Neural cell (in vitro differentiated cells): Measurements from ENCODE around the gene CROCC. TPM values are rescaled to one million over a fixed set of nuclear protein-coding genes. Genes with fewer than 3 reads are reported as not detected.

Source experiments
- H2AFZ ChIP-seq: fragments of 200-600, 300-800 bp; sonication (generic), shearing (Covaris generic); 2 replicates; pipeline ENCODE4 v1.6.0; 2014; ENCODE audit warnings: low read depth, mild to moderate bottlenecking, antibody characterized with exemption, low read length, moderate library complexity
- H3F3A ChIP-seq: fragments of 200-600 bp; shearing (Covaris generic); 2 replicates; pipeline ENCODE4 v1.6.1; 2016; ENCODE audit warnings: mild to moderate bottlenecking, moderate library complexity, mixed read lengths, antibody characterized with exemption, low read length; ENCODE audit not compliant: insufficient read depth, poor library complexity, severe bottlenecking
- H3K27ac ChIP-seq: fragments of 200-600, 300-800 bp; sonication (generic), shearing (Covaris generic); 2 replicates; pipeline ENCODE4 v1.5.1; 2014; ENCODE audit warnings: mild to moderate bottlenecking, low read length, moderate library complexity
- H3K27me3 ChIP-seq: fragments of 300-800, 200-600 bp; sonication (generic), shearing (Covaris generic); 2 replicates; pipeline ENCODE4 v1.6.0; 2014; ENCODE audit warnings: mild to moderate bottlenecking, low read depth, low read length, moderate library complexity; ENCODE audit not compliant: insufficient read depth
- H3K36me3 ChIP-seq: fragments of 300-800, 200-600 bp; sonication (generic), shearing (Covaris generic); 2 replicates; pipeline ENCODE4 v1.5.1; 2014; ENCODE audit warnings: mild to moderate bottlenecking, antibody characterized with exemption, low read length, moderate library complexity; ENCODE audit not compliant: insufficient read depth
- H3K4me2 ChIP-seq: fragments of 300-800, 200-600 bp; sonication (generic), shearing (Covaris generic); 2 replicates; pipeline ENCODE4 v1.6.0; 2014; ENCODE audit warnings: mild to moderate bottlenecking, low read length
- H3K4me3 ChIP-seq: fragments of 300-800, 200-600 bp; sonication (generic), shearing (Covaris generic); 2 replicates; pipeline ENCODE4 v1.5.1; 2014; ENCODE audit warnings: mild to moderate bottlenecking, low read length, moderate library complexity
- H3K79me2 ChIP-seq: fragments of 200-600 bp; shearing (Covaris generic); replicated peaks from 2 replicates; pipeline ENCODE4 v1.6.0; 2014; ENCODE audit warnings: mild to moderate bottlenecking, low read length, moderate library complexity; ENCODE audit not compliant: insufficient read depth
- H3K9ac ChIP-seq: fragments of 300-800, 200-600 bp; sonication (generic), shearing (Covaris generic); 2 replicates; pipeline ENCODE4 v1.6.1; 2016; ENCODE audit warnings: mild to moderate bottlenecking, low read length, mixed read lengths
- H3K9me2 ChIP-seq: fragments of 200-600 bp; shearing (Covaris generic); 2 replicates; pipeline ENCODE4 v1.6.1; 2016; ENCODE audit warnings: mild to moderate bottlenecking, low read length, mixed read lengths; ENCODE audit not compliant: insufficient read depth
- H3K9me3 ChIP-seq: fragments of 200-600, 300-800 bp; sonication (generic), shearing (Covaris generic); 2 replicates; pipeline ENCODE4 v1.6.1; 2016; ENCODE audit warnings: mild to moderate bottlenecking, mixed run types, low read length, moderate library complexity, mixed read lengths
- H4K20me1 ChIP-seq: fragments of 200-600 bp; shearing (Covaris generic); 2 replicates; pipeline ENCODE4 v1.6.1; 2016; ENCODE audit warnings: mild to moderate bottlenecking, mixed run types; ENCODE audit not compliant: insufficient read depth
- CTCF ChIP-seq: fragments of 450-650 bp; IDR thresholded peaks from 2 replicates; pipeline ENCODE4 v1.5.1; 2014; ENCODE audit warnings: antibody characterized with exemption, mild to moderate bottlenecking, moderate library complexity; ENCODE audit not compliant: poor library complexity, severe bottlenecking
- EP300 ChIP-seq: fragments of 450-650 bp; conservative IDR thresholded peaks from 2 replicates; pipeline ENCODE4 v1.6.1; 2014; ENCODE audit warnings: antibody characterized with exemption, mild to moderate bottlenecking, moderate library complexity; ENCODE audit not compliant: poor library complexity, severe bottlenecking
- EZH2 ChIP-seq: fragments of 200-600, 300-800 bp; shearing (Covaris generic), sonication (generic); IDR thresholded peaks from 2 replicates; pipeline ENCODE4 v1.6.1; 2014; ENCODE audit warnings: antibody characterized with exemption, low read length, borderline replicate concordance, mild to moderate bottlenecking; ENCODE audit not compliant: insufficient read depth, poor library complexity, severe bottlenecking
- MXI1 ChIP-seq: fragments of 450-650 bp; conservative IDR thresholded peaks from 2 replicates; pipeline ENCODE4 v1.6.1; 2014; ENCODE audit warnings: antibody characterized with exemption, mild to moderate bottlenecking; ENCODE audit not compliant: poor library complexity, severe bottlenecking
- POLR2AphosphoS5 ChIP-seq: IDR thresholded peaks from 2 replicates; pipeline ENCODE4 v1.6.1; 2012
- RAD21 ChIP-seq: fragments of 450-650 bp; conservative IDR thresholded peaks from 2 replicates; pipeline ENCODE4 v1.6.1; 2014; ENCODE audit warnings: antibody characterized with exemption, mild to moderate bottlenecking, moderate library complexity
- REST ChIP-seq: IDR thresholded peaks from 2 replicates; pipeline ENCODE4 v1.6.1; 2012; ENCODE audit warnings: borderline replicate concordance
- SMC3 ChIP-seq: fragments of 450-650 bp; conservative IDR thresholded peaks from 2 replicates; pipeline ENCODE4 v1.6.1; 2014; ENCODE audit warnings: antibody characterized with exemption, mild to moderate bottlenecking, moderate library complexity; ENCODE audit not compliant: poor library complexity
- TAF1 ChIP-seq: IDR thresholded peaks from 2 replicates; pipeline ENCODE4 v1.6.1; 2012; ENCODE audit warnings: low read depth
- polyA plus RNA-seq: library from polyadenylated mRNA; depleted of rRNA; stranded (reverse); fragments of >200 nt; gene quantifications from 2 replicates; pipeline ENCODE4 v1.2.3, GENCODE V29; 2014

The CROCC gene
- polyA plus RNA-seq, 1 donor from 2014 or later = 26.3 TPM

GRCh38 chr1:16998589-16998988 lies 76.9 kb downstream of the CROCC start:
- Histone ChIP-seq H3K79me2 (no peaks in the 10 kb centered on the region), H3F3A (no peaks in the 10 kb centered on the region), H3K9ac (no peak overlapping the region), H3K27me3 (no peaks in the 10 kb centered on the region), H3K4me2 (no peak overlapping the region), H3K9me2 (no peaks in the 10 kb centered on the region), H2AFZ (no peak overlapping the region), H3K4me3 (no peak overlapping the region), H3K36me3 (no peaks in the 10 kb centered on the region), H4K20me1 (no peaks in the 10 kb centered on the region), H3K9me3 (no peaks in the 10 kb centered on the region), H3K27ac (no peak overlapping the region)
- TF ChIP-seq TAF1 = no peak
- TF ChIP-seq POLR2AphosphoS5 = no peak
- TF ChIP-seq SMC3 = no peak
- TF ChIP-seq RAD21 = no peak

- H3K4me2 ChIP-seq = no peak overlapping the region
- no peak overlapping the region for H3K9ac ChIP-seq
- no peaks in the 10 kb centered on the region for H3K27me3 ChIP-seq
- no peaks in the 10 kb centered on the region for H3K9me3 ChIP-seq
- H2AFZ ChIP-seq = no peak overlapping the region
- no peaks in the 10 kb centered on the region for H3K79me2 ChIP-seq
- H3K9me2 ChIP-seq = no peaks in the 10 kb centered on the region
- H3K27ac ChIP-seq = no peak overlapping the region
- TF ChIP-seq RAD21 (no peak), POLR2AphosphoS5 (no peak), EZH2 (no peak), REST (no peak), CTCF (no peak), MXI1 (no peak), EP300 (no peak)
- H3F3A ChIP-seq = no peaks in the 10 kb centered on the region
- H4K20me1 ChIP-seq = no peaks in the 10 kb centered on the region
- H3K4me3 ChIP-seq = no peak overlapping the region
- H3K36me3 ChIP-seq = no peaks in the 10 kb centered on the region
These were observed 78.1 kb downstream of the CROCC start for GRCh38 chr1:16999863-17000262.
